Endothelial cell of umbilical vein (primary cell): Measurements from ENCODE around the gene IFITM10. TPM values are rescaled to one million over a fixed set of nuclear protein-coding genes. Genes with fewer than 3 reads are reported as not detected.

ENCODE experiments used
- BruUV-seq: library from RNA; stranded (reverse); fragments of 400-500 nt; replicated peaks from 2 replicates; lab custom pipeline; 2021; lab: Mats Ljungman, UMichigan
- CTCF ChIA-PET: fragments of 300-600, 350-600 bp; sonication (Branson Sonifier 250); formaldehyde crosslinking; loops from one replicate; lab custom pipeline; 2021; ENCODE audit warnings: antibody characterized with exemption, inconsistent platforms; lab: Charles Lee
- POLR2A ChIA-PET: fragments of 300-600, 350-600 bp; sonication (Branson Sonifier 250); formaldehyde crosslinking; loops from one replicate; lab custom pipeline; 2021; ENCODE audit warnings: antibody characterized with exemption, inconsistent platforms; lab: Charles Lee
- DNase-seq: peaks from one replicate; pipeline ENCODE4 v3.0.0-alpha.2; 2011; ENCODE audit warnings: low read depth, low spot score
- FAIRE-seq: peaks from 2 replicates; lab custom pipeline; 2011; peaks lifted over from hg19 to GRCh38; lab: Jason Lieb, UNC
- H2AFZ ChIP-seq: 2 replicates; pipeline ENCODE4 v1.6.0; 2012; ENCODE audit warnings: low read depth, low read length, control low read depth, inconsistent platforms
- H3K27ac ChIP-seq: 2 replicates; pipeline ENCODE4 v1.5.1; 2011; ENCODE audit warnings: low read depth, mild to moderate bottlenecking, control low read depth, low read length, moderate library complexity; ENCODE audit not compliant: insufficient read depth
- H3K27me3 ChIP-seq, 2 experiments: 2 replicates each; pipeline versions ENCODE4 v1.6.0 to v1.6.1; 2011; ENCODE audit warnings: low read length in 2 of 2, mixed read lengths in 1 of 2; ENCODE audit not compliant: control insufficient read depth in 2 of 2, insufficient read depth in 2 of 2
- H3K36me3 ChIP-seq, 2 experiments: 2 replicates in 1 of 2; 3 replicates in 1 of 2; pipeline ENCODE4 v1.5.1; 2011; ENCODE audit warnings: low read length in 2 of 2, mild to moderate bottlenecking in 1 of 2, moderate library complexity in 1 of 2; ENCODE audit not compliant: control insufficient read depth in 2 of 2, insufficient read depth in 2 of 2; ENCODE audit errors: extremely low read depth in 1 of 2
- H3K4me1 ChIP-seq: 3 replicates; pipeline ENCODE4 v1.5.1; 2011; ENCODE audit warnings: mild to moderate bottlenecking, low read length; ENCODE audit not compliant: control insufficient read depth, insufficient read depth; ENCODE audit errors: extremely low read depth
- H3K4me2 ChIP-seq: 2 replicates; pipeline ENCODE4 v1.6.1; 2011; ENCODE audit warnings: low read length, control low read depth, mixed read lengths; ENCODE audit not compliant: insufficient read depth
- H3K4me3 ChIP-seq, 3 experiments: fragments of 200-600 bp in 1 of 3; sonication (generic), shearing (Covaris generic) in 1 of 3; replicated peaks in 1 of 3; 2 replicates each; pipeline ENCODE4 v1.5.1; 2011 to 2016; ENCODE audit warnings: control low read depth in 3 of 3, low read length in 3 of 3, mild to moderate bottlenecking in 2 of 3, inconsistent platforms in 1 of 3, low read depth in 1 of 3, moderate library complexity in 1 of 3; ENCODE audit not compliant: insufficient read depth in 1 of 3
- H3K79me2 ChIP-seq: 2 replicates; pipeline ENCODE4 v1.6.0; 2012; ENCODE audit warnings: low read length, inconsistent platforms; ENCODE audit not compliant: control insufficient read depth, insufficient read depth
- H3K9ac ChIP-seq: replicated peaks from 2 replicates; pipeline ENCODE3; 2011; ENCODE audit warnings: low read length, control low read depth; ENCODE audit not compliant: insufficient read depth; ENCODE audit errors: extremely low read depth
- H3K9me1 ChIP-seq: replicated peaks from 3 replicates; pipeline ENCODE4 v1.6.0; 2011; ENCODE audit warnings: mild to moderate bottlenecking, low read length; ENCODE audit not compliant: control insufficient read depth, insufficient read depth; ENCODE audit errors: extremely low read depth
- H3K9me3 ChIP-seq: replicated peaks from 2 replicates; pipeline ENCODE4 v1.5.1; 2012; ENCODE audit warnings: low read length, inconsistent platforms; ENCODE audit not compliant: control insufficient read depth, insufficient read depth
- H4K20me1 ChIP-seq: replicated peaks from 2 replicates; pipeline ENCODE3; 2011; ENCODE audit warnings: mild to moderate bottlenecking, low read length; ENCODE audit not compliant: control insufficient read depth, insufficient read depth; ENCODE audit errors: extremely low read depth
- EZH2 ChIP-seq: IDR thresholded peaks from 2 replicates; pipeline ENCODE4 v1.6.1; 2012; ENCODE audit warnings: borderline replicate concordance, low read depth, mild to moderate bottlenecking, moderate library complexity, low read length, inconsistent platforms; ENCODE audit not compliant: severe bottlenecking
- FOS ChIP-seq: IDR thresholded peaks from 2 replicates; pipeline ENCODE4 v1.6.1; 2011; ENCODE audit warnings: mild to moderate bottlenecking, low read length, moderate library complexity, borderline replicate concordance; ENCODE audit not compliant: insufficient read depth
- GATA2 ChIP-seq: IDR thresholded peaks from 2 replicates; pipeline ENCODE4 v1.7.0; 2011; ENCODE audit warnings: low read depth, mild to moderate bottlenecking, moderate library complexity, mixed read lengths, low read length; ENCODE audit not compliant: insufficient read length, insufficient read depth
- JUN ChIP-seq: IDR thresholded peaks from 2 replicates; pipeline ENCODE4 v1.6.1; 2011; ENCODE audit warnings: borderline replicate concordance, low read depth; ENCODE audit not compliant: insufficient read length, insufficient read depth
- MYC ChIP-seq: IDR thresholded peaks from one replicate; pipeline ENCODE4 v1.6.1; 2011; ENCODE audit warnings: mild to moderate bottlenecking, low read depth, low read length
- POLR2A ChIP-seq: IDR thresholded peaks from 2 replicates; pipeline ENCODE4 v1.6.1; 2012; ENCODE audit warnings: low read depth, mild to moderate bottlenecking, control low read depth, low read length
- POLR2AphosphoS5 ChIP-seq: IDR thresholded peaks from 2 replicates; pipeline ENCODE4 v1.6.1; 2012; ENCODE audit warnings: low read depth, mild to moderate bottlenecking, control low read depth, low read length, moderate library complexity; ENCODE audit not compliant: insufficient read depth
- dilution Hi-C: fragments of 300-500 bp; cut with MboI; formaldehyde crosslinking; loops from one replicate; pipeline ENCODE4 v1.15.0; 2019; ENCODE audit warnings: low sequenced_read_pairs; ENCODE audit not compliant: extremely low pct_ligation_motif_present
- intact Hi-C: fragments of 100-400 bp; cut with micrococcal nuclease; formaldehyde crosslinking; loops from one replicate; pipeline ENCODE4 v1.10.0; 2022
- polyA plus RNA-seq, 4 experiments: library from polyadenylated mRNA; depleted of rRNA in 3 of 4; stranded (reverse) in 3 of 4; unstranded in 1 of 4; fragments of >200 nt; gene quantifications; 2 replicates each; pipeline versions ENCODE4 v1.2.1 to v1.2.3, GENCODE V29; 2011 to 2012; ENCODE audit warnings: missing spikeins in 1 of 4
- total RNA-seq: library from RNA; stranded (reverse); gene quantifications from 2 replicates; pipeline ENCODE4 v1.2.3, GENCODE V29; 2021
- TF ChIP-seq, protein P1 (sequence below), 2 donors: IDR thresholded peaks; 1 replicate in 1 of 2; 2 replicates in 1 of 2; pipeline ENCODE4 v1.5.1; 2011; ENCODE audit warnings: low read length in 2 of 2, mild to moderate bottlenecking in 2 of 2, moderate library complexity in 2 of 2, control low read depth in 1 of 2, inconsistent platforms in 1 of 2, low read depth in 1 of 2; ENCODE audit not compliant: insufficient read depth in 1 of 2; ENCODE audit errors: extremely low read depth in 1 of 2
- TF ChIP-seq, protein P2 (sequence below): IDR thresholded peaks from 2 replicates; pipeline ENCODE4 v1.6.1; 2011; ENCODE audit not compliant: insufficient read depth, insufficient read length

The IFITM10 gene
- total and polyA plus RNA-seq, 2 donors (not counting 3 experiments of a cell fraction or from before 2014, with no cell fraction given), result 0.04 to 0.66 TPM

DNA sequence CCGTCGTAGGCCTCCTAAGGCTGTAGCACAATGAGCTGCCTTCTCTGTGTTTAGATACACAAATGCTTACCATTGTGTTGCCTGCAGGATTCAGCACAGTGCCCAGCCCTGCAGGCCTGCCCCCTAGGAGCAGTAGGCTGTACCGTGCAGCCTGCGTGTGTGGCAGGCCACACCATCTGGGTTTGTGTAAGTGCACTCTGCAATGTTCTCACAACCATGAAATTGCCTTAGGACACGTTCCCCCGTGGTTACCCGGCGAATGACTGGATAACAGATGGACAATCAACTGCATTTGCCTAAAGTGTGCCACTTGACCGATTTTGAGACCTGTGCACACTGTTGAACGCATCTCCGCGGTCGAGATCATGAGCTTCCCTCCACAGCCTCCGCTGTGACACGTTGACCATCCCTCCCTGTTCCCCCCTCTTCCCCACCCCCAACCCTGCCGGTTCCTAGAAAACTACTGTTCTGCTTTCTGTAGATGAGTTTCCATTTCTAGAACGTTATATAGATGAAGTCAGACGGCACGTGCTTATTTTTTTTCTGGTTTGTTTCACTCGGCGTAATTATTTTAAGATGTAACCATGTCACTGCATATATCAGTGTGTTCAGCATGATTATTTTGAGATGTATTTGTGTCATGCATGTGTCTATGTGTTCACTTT, 35.5 kb upstream of the IFITM10 start:
- Histone ChIP-seq H3K9me3 (no peaks in the 10 kb centered on the region), H4K20me1 (no peaks in the 10 kb centered on the region), H3K36me3 (no peaks in the 10 kb centered on the region), H3K79me2 (no peaks in the 10 kb centered on the region), H3K27me3 (peaks cover 0 to 8% of the 10 kb centered on the region in 2 experiments), H3K27ac (no peak overlapping the region), H3K9me1 (no peaks in the 10 kb centered on the region), H3K9ac (no peak overlapping the region), H2AFZ (no peak overlapping the region), H3K4me1 (no peaks in the 10 kb centered on the region), H3K4me3 (no peak overlapping the region), H3K4me2 (no peak overlapping the region)
- dilution Hi-C loops (no loop called here), intact Hi-C loops (no loop called here)
- CTCF ChIA-PET, result interaction anchor here (1.6 kb wide), 1 partner anchor 133 kb away, joined by 4 read pairs; no protein-coding TSS in a partner anchor
- DNase-seq (no peak), FAIRE-seq (no peak)
- TF ChIP-seq, protein P1, sequence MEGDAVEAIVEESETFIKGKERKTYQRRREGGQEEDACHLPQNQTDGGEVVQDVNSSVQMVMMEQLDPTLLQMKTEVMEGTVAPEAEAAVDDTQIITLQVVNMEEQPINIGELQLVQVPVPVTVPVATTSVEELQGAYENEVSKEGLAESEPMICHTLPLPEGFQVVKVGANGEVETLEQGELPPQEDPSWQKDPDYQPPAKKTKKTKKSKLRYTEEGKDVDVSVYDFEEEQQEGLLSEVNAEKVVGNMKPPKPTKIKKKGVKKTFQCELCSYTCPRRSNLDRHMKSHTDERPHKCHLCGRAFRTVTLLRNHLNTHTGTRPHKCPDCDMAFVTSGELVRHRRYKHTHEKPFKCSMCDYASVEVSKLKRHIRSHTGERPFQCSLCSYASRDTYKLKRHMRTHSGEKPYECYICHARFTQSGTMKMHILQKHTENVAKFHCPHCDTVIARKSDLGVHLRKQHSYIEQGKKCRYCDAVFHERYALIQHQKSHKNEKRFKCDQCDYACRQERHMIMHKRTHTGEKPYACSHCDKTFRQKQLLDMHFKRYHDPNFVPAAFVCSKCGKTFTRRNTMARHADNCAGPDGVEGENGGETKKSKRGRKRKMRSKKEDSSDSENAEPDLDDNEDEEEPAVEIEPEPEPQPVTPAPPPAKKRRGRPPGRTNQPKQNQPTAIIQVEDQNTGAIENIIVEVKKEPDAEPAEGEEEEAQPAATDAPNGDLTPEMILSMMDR (IDR thresholded peaks at IDR 0.05; ENCODE audit: extremely low read depth in 1 of 2, insufficient read depth in 1 of 2, low read depth in 1 of 2, low read length in 2 of 2), result no peak
- TF ChIP-seq FOS (no peak), POLR2AphosphoS5 (no peak), GATA2 (no peak), JUN (no peak), MYC (no peak), POLR2A (no peak), EZH2 (no peak)
- TF ChIP-seq, protein P2, sequence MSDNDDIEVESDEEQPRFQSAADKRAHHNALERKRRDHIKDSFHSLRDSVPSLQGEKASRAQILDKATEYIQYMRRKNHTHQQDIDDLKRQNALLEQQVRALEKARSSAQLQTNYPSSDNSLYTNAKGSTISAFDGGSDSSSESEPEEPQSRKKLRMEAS, result no peak
- POLR2A ChIA-PET, result no interaction called here
- BruUV-seq, result no TSS peak
